Panc1 (cell line): ENCODE data around the gene SCRN2.

Experiments used
- POLR2AphosphoS5 ChIP-seq: IDR thresholded peaks from 2 replicates; pipeline ENCODE4 v1.6.1; 2012; ENCODE audit warnings: mild to moderate bottlenecking, low read depth, low read length, moderate library complexity
- TF ChIP-seq, protein P1 (sequence below): fragments of 450-650 bp; IDR thresholded peaks from 2 replicates; pipeline ENCODE4 v1.5.1; 2017; ENCODE audit warnings: mild to moderate bottlenecking
- TF ChIP-seq, protein P2 (sequence below), 2 experiments: IDR thresholded peaks; 2 replicates each; pipeline ENCODE4 v1.6.1; 2011 to 2012; ENCODE audit warnings: low read depth in 2 of 2, control low read depth in 1 of 2, low read length in 1 of 2, mild to moderate bottlenecking in 1 of 2, moderate library complexity in 1 of 2; ENCODE audit not compliant: insufficient read depth in 1 of 2

GRCh38 chr17:47831003-47831933, 9.8 kb downstream of the SCRN2 start, which contains the start of the genes LRRC46 and MRPL10:
- TF ChIP-seq, protein P1, sequence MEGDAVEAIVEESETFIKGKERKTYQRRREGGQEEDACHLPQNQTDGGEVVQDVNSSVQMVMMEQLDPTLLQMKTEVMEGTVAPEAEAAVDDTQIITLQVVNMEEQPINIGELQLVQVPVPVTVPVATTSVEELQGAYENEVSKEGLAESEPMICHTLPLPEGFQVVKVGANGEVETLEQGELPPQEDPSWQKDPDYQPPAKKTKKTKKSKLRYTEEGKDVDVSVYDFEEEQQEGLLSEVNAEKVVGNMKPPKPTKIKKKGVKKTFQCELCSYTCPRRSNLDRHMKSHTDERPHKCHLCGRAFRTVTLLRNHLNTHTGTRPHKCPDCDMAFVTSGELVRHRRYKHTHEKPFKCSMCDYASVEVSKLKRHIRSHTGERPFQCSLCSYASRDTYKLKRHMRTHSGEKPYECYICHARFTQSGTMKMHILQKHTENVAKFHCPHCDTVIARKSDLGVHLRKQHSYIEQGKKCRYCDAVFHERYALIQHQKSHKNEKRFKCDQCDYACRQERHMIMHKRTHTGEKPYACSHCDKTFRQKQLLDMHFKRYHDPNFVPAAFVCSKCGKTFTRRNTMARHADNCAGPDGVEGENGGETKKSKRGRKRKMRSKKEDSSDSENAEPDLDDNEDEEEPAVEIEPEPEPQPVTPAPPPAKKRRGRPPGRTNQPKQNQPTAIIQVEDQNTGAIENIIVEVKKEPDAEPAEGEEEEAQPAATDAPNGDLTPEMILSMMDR = no peak; the same call in 1 of the 2 replicates
- TF ChIP-seq, protein P2, sequence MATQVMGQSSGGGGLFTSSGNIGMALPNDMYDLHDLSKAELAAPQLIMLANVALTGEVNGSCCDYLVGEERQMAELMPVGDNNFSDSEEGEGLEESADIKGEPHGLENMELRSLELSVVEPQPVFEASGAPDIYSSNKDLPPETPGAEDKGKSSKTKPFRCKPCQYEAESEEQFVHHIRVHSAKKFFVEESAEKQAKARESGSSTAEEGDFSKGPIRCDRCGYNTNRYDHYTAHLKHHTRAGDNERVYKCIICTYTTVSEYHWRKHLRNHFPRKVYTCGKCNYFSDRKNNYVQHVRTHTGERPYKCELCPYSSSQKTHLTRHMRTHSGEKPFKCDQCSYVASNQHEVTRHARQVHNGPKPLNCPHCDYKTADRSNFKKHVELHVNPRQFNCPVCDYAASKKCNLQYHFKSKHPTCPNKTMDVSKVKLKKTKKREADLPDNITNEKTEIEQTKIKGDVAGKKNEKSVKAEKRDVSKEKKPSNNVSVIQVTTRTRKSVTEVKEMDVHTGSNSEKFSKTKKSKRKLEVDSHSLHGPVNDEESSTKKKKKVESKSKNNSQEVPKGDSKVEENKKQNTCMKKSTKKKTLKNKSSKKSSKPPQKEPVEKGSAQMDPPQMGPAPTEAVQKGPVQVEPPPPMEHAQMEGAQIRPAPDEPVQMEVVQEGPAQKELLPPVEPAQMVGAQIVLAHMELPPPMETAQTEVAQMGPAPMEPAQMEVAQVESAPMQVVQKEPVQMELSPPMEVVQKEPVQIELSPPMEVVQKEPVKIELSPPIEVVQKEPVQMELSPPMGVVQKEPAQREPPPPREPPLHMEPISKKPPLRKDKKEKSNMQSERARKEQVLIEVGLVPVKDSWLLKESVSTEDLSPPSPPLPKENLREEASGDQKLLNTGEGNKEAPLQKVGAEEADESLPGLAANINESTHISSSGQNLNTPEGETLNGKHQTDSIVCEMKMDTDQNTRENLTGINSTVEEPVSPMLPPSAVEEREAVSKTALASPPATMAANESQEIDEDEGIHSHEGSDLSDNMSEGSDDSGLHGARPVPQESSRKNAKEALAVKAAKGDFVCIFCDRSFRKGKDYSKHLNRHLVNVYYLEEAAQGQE (IDR thresholded peaks at IDR 0.05; ENCODE audit: insufficient read depth in 1 of 2, low read depth in 2 of 2, low read length in 1 of 2) = 0 out of 4 replicates have a peak, but pooled peaks of 1 of the 2 experiments have one; percentile 53
- TF ChIP-seq POLR2AphosphoS5 = peak; percentile 99
